HG02840 (cell line): ENCODE data around the gene BTK.
A peak's percentile ranks its signal among the peaks of the same experiment; 100 is the strongest.

ENCODE experiments used
- ATAC-seq: cut with Tn5 transposase; IDR thresholded peaks from one replicate; pipeline ENCODE4 v1.9.1; 2021; ENCODE audit warnings: mild to moderate bottlenecking, moderate library complexity, moderate number of reproducible peaks; ENCODE audit not compliant: unreplicated experiment, low FRiP score

Gene BTK

GRCh38 chrX:101385795-101386541, at the start of gene BTK:
Gene BTK, minus strand, starts transcription at chrX:101386191. Its CDS starts 10,907 bp downstream, at chrX:101375284.
- peak; percentile 49 for ATAC-seq

DNA sequence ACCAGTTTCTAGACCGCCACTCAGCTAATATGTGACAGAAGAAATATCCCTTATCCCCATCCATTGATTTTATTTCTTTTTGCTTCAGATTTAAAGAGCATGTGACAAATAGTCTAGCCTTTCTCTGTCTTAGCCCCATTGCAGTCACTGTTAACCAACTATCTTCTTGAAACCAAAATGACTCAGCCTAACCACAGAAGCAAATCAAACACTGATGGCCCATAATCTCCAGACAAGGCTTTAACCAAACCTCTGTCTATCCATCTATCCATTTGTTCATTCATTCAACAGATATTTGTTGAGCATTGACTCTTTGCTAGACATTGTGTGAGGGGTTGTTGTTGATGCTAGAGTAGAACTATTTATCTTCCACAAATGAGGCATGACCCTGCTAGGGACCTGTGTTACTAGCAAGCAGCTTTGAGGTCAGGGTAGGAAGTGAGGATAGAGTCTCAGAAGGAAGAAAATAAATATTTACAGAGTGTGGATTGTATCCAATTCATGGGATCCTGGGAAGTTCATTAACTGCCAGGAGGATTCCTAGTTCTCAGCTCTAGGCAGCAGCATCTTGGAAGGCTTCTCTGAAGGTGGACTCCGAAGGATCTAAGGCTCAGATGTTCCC, 44.6 kb upstream of the BTK start:
- peak; percentile 85 for ATAC-seq

DNA sequence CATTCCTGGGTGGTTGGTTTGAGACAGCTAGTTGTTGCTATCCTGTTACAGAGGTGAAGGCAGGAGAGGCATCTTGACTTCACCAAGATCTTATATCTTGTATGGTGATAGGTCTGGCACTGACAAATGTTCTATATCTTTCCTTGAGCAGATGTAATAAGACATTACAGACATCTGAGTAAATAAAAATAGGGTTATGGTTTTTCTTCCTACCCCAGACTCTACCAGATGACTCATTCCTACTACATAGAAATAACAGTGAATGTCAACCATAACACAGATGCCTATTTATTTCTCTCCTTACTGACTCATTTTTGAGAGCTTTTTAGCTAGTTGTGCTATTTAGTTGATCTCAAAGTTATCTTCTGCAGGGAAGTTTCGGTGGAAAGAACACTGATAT, 43.9 kb upstream of the BTK start:
- ATAC-seq, result peak; percentile 42

DNA sequence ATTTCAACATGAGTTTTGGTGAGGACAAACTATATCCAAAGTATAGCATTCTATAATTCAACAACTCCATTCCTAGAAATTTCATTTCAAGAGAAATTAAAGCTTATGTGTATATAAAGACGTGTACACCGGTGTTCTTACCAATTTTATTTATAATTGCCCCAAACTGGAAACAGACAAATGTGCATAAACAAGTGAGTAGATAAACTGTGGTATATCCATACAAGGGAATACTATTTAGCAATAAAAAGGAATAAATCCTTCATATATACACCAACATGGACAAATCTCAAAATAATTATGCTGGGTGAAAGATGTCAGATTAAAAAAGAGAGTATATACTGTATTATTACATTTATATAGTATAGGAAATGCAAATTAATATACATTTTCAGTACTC, 42.0 kb upstream of the BTK start:
- ATAC-seq, result no peak

- no peak for ATAC-seq
Measured at GRCh38 chrX:101419489-101419888, 33.5 kb upstream of the BTK start.

GRCh38 chrX:101417981-101418841, 32.2 kb upstream of the BTK start:
- no peak for ATAC-seq

DNA sequence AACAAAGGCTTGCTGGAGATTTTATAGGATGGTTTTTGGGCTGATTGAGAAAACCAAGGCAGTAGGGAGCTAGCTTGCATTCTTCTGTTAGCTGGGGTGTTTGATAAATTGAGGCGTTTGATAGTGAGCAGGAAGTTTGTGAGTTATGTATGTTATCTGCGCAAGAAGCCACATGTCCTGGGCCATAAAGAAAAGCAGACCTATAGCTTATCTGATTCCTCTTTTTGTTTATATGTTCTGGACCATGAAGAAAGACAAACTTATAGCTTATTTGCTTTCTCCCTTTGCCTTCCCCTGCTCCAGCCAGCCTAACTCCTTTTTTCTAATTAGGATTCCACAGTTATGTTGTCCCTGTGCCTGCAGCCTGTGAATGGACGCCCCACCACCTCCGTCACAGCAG, 31.2 kb upstream of the BTK start:
- no peak for ATAC-seq

GRCh38 chrX:101416691-101417090, 30.7 kb upstream of the BTK start:
- no peak for ATAC-seq

DNA sequence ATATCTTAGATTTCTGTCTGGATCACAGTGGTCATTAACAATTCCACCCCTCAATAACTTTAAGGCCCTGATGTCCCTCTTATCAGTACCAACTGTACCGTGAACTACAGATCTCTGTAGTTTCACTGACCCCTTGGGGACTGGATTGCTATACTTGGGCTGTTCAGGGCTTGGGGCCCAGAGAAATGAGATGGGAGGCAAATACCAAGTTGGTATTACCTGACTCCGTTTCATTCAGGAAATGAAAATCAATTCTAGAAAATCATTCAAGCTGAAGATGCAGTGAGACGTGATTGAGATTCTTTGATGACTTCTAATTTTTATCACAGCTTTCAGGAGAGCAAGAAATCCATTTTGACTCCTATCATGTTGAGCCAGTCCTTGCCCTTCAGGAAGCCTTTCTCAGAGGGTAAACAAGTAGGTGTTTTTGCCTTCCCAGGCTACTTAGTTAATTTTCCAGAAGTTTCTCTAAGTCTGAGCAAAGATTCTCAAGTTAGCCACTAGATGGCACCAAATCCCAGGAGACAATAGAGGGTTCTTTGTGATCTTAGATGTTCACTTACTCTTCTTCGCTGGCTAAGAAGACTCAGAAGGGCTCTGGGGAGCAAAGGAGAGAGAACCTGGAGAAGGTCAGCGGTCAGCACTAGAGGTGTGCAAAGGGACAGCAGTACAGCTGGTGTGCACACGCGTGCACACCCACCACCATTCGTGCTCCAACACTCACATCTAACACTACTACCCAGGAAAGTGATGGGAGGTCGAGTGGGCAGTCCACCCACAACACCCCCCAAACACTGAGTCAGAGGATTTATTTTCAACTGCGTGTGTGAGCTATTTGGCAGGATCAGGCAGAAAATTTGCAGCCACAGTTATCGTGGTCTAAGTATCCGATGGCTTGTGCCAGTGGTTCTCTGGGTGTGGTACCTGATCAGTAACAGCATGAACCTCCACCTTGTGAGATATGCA, 29.5 kb upstream of the BTK start:
- ATAC-seq, result peak; percentile 66

DNA sequence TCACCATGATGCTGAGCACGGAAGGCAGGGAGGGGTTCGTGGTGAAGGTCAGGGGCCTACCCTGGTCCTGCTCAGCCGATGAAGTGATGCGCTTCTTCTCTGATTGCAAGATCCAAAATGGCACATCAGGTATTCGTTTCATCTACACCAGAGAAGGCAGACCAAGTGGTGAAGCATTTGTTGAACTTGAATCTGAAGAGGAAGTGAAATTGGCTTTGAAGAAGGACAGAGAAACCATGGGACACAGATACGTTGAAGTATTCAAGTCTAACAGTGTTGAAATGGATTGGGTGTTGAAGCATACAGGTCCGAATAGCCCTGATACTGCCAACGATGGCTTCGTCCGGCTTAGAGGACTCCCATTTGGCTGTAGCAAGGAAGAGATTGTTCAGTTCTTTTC, 26.0 kb upstream of the BTK start:
- ATAC-seq, result no peak

- ATAC-seq, result no peak
Measured at GRCh38 chrX:101410461-101410860, 24.5 kb upstream of the BTK start.

- no peak for ATAC-seq
Measured at GRCh38 chrX:101409043-101409442, 23.1 kb upstream of the BTK start.

- peak; percentile 27 for ATAC-seq
Measured at GRCh38 chrX:101408532-101408841, 22.5 kb upstream of the BTK start.

DNA sequence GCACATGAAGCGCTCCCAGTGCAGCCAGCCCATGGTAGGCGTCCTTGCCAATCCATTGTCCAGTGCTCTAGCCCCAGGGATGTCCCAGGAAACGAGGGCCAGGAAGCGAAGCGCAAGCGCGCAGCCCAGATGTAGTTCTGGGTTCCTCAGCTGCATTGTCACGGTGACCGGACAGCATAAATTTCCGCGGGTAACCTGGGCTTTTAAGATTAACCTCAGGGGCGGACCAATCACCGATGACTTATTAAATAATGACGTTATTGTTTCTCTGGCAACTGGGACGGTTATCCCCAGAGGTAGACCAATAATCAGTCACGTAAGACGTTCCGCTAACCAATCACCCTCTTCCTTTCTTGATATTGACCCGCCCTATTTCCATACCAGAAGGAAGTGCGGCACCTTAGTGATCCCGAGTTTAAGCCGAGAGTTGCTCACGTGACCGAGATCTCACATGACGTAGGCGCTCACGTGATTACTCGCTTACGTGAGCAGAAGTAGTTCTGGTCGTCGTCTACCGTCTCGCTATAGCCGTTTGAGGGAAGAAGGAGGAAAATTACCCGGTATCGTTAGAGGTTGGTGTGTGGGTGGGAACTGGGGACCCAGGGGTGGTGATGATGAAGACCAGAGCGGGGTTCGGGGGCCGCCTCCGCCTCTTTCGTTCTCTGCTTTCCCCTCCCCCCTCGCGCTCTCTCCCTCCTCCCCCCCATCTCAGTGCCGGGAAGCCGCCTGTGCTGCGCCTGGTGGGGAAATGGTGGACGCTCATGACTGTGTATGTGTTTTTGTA, 21.9 kb upstream of the BTK start, which contains the start of the genes GLA and HNRNPH2:
GLA (minus strand) TSS at position 178 of the 784 bp plus-strand sequence; CDS start at position 156, 22 bp downstream.
HNRNPH2 (plus strand) TSS at position 475 of the 784 bp plus-strand sequence. CDS start 3,767 bp downstream, outside the sequence.
- peak; percentile 97 for ATAC-seq

GRCh38 chrX:101407167-101407747, 21.3 kb upstream of the BTK start:
- ATAC-seq, result peak; percentile 2

GRCh38 chrX:101399825-101400224, 13.8 kb upstream of the BTK start:
- no peak for ATAC-seq

GRCh38 chrX:101398694-101399093, 12.7 kb upstream of the BTK start:
- ATAC-seq, result no peak

GRCh38 chrX:101397779-101398178, 11.8 kb upstream of the BTK start:
- no peak for ATAC-seq

GRCh38 chrX:101395789-101396188, 9.8 kb upstream of the BTK start:
- no peak for ATAC-seq
